Measurements from ENCODE around the gene BCKDHA.

DNA sequence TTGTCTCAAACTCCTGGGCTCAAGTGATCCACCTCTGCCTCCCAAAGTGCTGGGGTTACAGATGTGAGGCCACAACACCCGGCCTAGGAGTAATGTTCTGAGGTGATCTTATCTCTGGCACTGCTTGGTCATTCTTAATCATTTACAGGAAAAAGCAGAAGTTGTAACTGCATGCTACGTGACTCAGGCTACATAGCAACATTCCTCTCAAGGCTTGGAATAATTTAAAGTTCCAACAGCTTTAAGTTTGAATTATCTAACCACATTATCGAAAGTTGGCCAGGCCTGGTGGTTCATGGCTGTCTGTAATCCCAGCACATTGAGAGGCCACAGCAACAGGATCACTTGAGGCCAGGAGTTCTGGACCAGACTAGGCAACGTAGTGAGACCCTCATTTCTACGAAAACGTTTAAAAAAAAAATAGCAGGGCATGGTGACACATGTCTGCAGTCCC lies 29.7 kb upstream of the BCKDHA start:
- TF ChIP-seq, protein P1, sequence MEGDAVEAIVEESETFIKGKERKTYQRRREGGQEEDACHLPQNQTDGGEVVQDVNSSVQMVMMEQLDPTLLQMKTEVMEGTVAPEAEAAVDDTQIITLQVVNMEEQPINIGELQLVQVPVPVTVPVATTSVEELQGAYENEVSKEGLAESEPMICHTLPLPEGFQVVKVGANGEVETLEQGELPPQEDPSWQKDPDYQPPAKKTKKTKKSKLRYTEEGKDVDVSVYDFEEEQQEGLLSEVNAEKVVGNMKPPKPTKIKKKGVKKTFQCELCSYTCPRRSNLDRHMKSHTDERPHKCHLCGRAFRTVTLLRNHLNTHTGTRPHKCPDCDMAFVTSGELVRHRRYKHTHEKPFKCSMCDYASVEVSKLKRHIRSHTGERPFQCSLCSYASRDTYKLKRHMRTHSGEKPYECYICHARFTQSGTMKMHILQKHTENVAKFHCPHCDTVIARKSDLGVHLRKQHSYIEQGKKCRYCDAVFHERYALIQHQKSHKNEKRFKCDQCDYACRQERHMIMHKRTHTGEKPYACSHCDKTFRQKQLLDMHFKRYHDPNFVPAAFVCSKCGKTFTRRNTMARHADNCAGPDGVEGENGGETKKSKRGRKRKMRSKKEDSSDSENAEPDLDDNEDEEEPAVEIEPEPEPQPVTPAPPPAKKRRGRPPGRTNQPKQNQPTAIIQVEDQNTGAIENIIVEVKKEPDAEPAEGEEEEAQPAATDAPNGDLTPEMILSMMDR (IDR thresholded peaks at IDR 0.05) = no peak
- TF ChIP-seq JUND (IDR thresholded peaks at IDR 0.05) (peak; percentile 88; the same call in 1 of the 2 replicates), TEAD4 (IDR thresholded peaks at IDR 0.05; ENCODE audit: borderline replicate concordance, insufficient read depth) (peak; percentile 86)
